GM10266 (cell line): Measurements from ENCODE around the gene ZNF385A.

ENCODE experiments used
- DNase-seq: peaks from one replicate; pipeline ENCODE4 v3.0.0; 2012; ENCODE audit errors: extremely low spot score
- CTCF ChIP-seq: IDR thresholded peaks from 2 replicates; pipeline ENCODE4 v1.5.1; 2012; ENCODE audit warnings: mild to moderate bottlenecking, low read depth; ENCODE audit not compliant: control insufficient read depth, insufficient read depth; ENCODE audit errors: missing control alignments

ZNF385A gene

DNA sequence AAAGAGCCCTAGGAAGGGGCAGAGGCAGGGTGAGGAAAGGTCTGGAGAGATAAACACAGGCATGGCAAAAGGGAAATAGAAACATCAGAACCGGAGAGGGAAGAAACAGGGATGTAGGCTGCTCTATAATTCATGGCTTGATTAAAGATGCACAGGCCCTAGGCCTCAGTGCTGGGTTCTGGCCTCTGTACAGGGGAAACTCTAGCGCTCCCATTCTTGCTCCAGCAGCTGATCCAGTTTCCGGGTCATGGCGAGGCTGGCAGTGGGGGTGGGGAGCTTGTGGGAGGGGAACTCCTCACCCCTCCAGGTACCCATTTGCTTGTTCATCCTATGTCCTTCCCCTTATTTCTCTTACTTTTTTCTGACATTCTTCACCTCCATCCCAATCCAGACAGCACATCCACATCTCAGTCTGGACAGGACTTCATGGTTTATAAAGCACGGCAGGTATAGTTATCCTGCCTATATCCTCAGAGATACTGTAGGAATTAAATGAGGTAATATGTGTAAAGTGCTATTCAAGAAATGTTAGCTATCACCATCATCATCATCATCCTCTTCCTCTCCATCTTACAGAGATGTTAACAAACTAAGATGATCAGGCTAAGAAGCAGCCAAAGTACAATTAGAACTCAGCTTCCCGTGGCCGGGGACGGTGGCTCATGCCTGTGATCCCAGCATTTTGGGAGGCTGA, 12.3 kb downstream of the ZNF385A start:
- no peak for DNase-seq
- TF ChIP-seq CTCF: no peak

GRCh38 chr12:54371328-54372112, 13.0 kb downstream of the ZNF385A start:
- no peak for DNase-seq
- no peak for TF ChIP-seq CTCF

DNA sequence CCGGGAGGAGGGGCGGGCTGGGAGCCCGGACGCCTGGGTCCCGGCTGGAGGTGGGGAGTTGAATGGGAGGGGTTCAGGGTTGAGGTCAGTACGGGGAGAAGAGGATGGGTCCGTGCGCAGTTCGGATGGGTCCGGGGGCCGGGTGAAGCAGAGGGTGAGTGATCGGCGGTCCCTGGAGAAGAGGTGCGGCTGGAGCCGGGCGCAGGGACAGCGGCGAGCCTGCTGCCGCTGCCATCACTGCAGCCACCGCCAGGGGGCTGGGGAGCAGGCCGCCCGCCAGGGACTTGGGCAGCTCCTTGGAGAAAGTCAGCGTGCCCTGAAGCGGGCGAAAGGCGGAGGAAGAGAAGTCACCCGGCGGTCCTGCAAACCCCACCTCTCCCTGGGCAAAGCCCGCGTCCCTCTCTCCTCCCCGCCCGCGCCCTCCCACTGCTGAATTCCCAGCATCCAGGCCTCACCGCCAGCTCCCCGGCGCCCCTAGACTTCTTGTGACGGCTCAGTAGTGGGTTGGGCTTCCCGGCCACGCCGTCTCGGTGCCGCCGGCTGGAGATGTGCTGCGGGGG, 14.3 kb downstream of the ZNF385A start:
- no peak for TF ChIP-seq CTCF
- DNase-seq: no peak

DNA sequence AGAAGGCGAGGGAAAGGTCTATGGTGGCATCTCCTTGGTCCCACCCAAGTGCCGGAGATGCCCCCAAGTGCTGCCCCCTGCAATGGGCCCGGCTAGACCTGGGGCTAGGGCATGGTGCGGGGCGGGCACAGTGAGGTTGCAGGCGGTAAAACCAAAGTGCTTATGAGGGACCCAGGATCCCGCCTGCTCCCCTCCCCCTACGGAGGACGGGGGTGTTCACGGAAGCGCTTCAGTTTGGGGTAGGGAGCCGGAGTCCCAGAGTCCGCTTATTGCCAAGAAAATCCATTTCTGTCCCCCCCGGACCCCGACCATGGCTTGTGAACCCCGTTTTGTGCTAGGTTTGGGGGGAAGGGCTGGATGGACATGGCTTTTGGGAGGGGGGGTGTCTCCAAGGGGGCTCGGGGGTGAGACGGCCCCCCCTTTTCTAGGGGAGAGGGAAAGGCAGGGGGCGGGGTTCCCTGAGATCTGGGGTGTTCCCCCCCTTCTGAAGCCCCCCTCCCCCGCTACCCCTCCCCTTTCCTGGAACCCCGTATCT, 14.9 kb downstream of the ZNF385A start:
- TF ChIP-seq CTCF: no peak
- DNase-seq: no peak

DNA sequence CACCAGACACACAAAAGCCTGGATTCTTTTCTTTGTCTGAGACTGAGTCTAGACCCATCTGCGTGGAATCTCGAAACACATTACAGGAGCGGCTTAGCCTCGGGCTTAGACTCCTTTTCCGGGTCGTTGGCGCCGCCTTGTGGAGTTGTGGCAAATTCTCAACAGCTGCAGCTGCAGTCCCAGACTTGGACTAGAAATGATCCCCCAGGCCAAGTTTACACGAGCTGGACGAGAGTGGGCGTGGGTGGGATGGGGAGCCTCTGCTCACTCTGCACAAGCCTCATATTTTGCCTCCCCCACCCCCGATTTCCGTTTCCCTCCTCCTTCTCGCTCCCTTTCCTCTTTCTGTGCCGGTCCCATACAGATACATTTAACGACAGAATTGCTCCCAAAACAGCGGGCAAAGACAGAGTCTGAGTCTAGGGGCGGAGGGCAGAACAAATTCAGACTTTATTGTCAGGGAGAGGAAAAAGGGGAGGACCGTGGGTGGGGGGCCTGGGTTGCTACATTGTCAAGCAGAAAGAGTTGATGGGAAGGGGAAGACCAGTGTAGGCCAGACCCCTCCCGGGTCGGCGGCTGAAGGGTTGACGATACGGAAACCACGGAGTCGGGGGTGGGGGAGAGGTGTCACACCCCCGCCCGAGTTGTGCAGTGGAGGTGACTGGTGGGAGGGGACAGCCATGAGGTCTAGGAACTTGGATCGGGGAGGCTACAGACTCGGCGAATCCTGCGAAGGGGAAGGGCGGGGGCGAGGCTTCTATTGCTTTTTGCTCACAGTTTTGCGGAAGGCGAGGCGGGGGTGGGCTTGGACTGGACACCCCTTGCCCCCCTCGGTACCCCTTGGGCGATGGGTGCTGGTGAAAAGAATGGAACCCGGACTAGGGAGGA, 15.6 kb downstream of the ZNF385A start:
- DNase-seq: peak; percentile 88

More for the DNA sequence above, 15.6 kb downstream of the ZNF385A start:
- TF ChIP-seq CTCF: peak; percentile 90
